Left lung (tissue), 14 donors: ENCODE results near the gene NOTCH1. TPM values are rescaled to one million over a fixed set of nuclear protein-coding genes. Genes with fewer than 3 reads are reported as not detected.

Source experiments
- ATAC-seq: fragments of 200-7000 bp; cut with Tn5 transposase; one replicate; pipeline ENCODE4 v1.9.1; 2020; ENCODE audit warnings: moderate library complexity
- DNase-seq, 4 donors: peaks; one replicate each; pipeline ENCODE4 v3.0.0-alpha.2; 2013 to 2020
- H3K27ac ChIP-seq, 2 donors: fragments of 200-600 bp; sonication (generic) in 1 of 2; one replicate each; pipeline versions ENCODE4 v1.5.0 to v1.8.0; 2020 to 2021
- H3K27me3 ChIP-seq, 2 donors: fragments of 200-600 bp; sonication (generic) in 1 of 2; one replicate each; pipeline versions ENCODE4 v1.5.0 to v1.8.0; 2020 to 2021
- H3K36me3 ChIP-seq, 2 donors: fragments of 200-600 bp; sonication (generic) in 1 of 2; one replicate each; pipeline versions ENCODE4 v1.5.0 to v1.8.0; 2020 to 2021
- H3K4me1 ChIP-seq, 2 donors: fragments of 200-600 bp; one replicate each; pipeline ENCODE4 v1.8.0; 2021
- H3K4me3 ChIP-seq, 2 donors: fragments of 200-600 bp; sonication (generic) in 1 of 2; one replicate each; pipeline versions ENCODE4 v1.5.0 to v1.8.0; 2020 to 2021; ENCODE audit warnings: mild to moderate bottlenecking in 1 of 2
- H3K9me3 ChIP-seq, 2 donors: fragments of 200-600 bp; sonication (generic) in 1 of 2; one replicate each; pipeline versions ENCODE4 v1.5.0 to v1.8.0; 2020 to 2021
- intact Hi-C, 2 donors: fragments of 100-400 bp; cut with DNase I; formaldehyde crosslinking; loops; one replicate each; pipeline versions ENCODE4 v1.11.2 to v1.14.2; 2022
- long read RNA-seq, 12 donors: library from polyadenylated mRNA in 2 of 12; unstranded in 2 of 12; transcript quantifications; one replicate each; pipeline ENCODE4 v2.0.0 and lab custom pipeline, GENCODE V29; 2019 to 2026
- polyA plus RNA-seq, 6 donors: library from polyadenylated mRNA; unstranded; fragments of 120-200 nt; gene quantifications; one replicate each; pipeline ENCODE4 v1.2.1, GENCODE V29; 2013; ENCODE audit not compliant: insufficient read length in 6 of 6
- total RNA-seq, 2 donors: library from RNA; stranded (reverse); fragmentation: NEBNext Ultra II Directional; extraction: Animal tissue kit (Norgen Biotek cat#: 25700); gene quantifications; one replicate each; pipeline ENCODE4 v1.2.1, GENCODE V29; 2021
- TF ChIP-seq, protein P1 (sequence below), 2 donors: fragments of 200-600 bp; sonication (generic) in 1 of 2; IDR thresholded peaks; one replicate each; pipeline versions ENCODE4 v1.5.0 to v1.8.0; 2021; ENCODE audit warnings: antibody characterized with exemption in 2 of 2
- donor health status: DM: no; HTN: yes; CAD: no.
- donor health status: DM: no; HTN: no; CAD: no.

Gene NOTCH1
- total RNA-seq (100 to 1,000 TPM in 1 of 2 donors, 10 to 100 TPM in 1; 65.1 to 102 TPM), polyA plus RNA-seq (10 to 100 TPM; 21.7 to 41.7 (median 30.4) TPM)
- long read RNA-seq, donor 1 = 0 reads
- long read RNA-seq, donor 2 = 0 reads
- long read RNA-seq, donor 3 = 0 reads
- long read RNA-seq, donor 4, partial matches to known transcripts = 1 of 4 reads
- long read RNA-seq, donor 4, other reads (novel, unspliced or antisense) = 3 of 4 reads
- long read RNA-seq, donor 5 = 0 reads
- long read RNA-seq, donor 6 = 0 reads
- long read RNA-seq, donor 7, partial matches to known transcripts = 229 of 274 reads
- long read RNA-seq, donor 7, other reads (novel, unspliced or antisense) = 45 of 274 reads
- long read RNA-seq, donor 8 = 0 reads
- long read RNA-seq, donor 9 = 0 reads
- long read RNA-seq, donor 10, partial matches to known transcripts = 0 of 1 reads
- long read RNA-seq, donor 10, other reads (novel, unspliced or antisense) = 1 of 1 reads
- long read RNA-seq, donor 11, full-length matches to known transcripts = 1 of 1 reads
- long read RNA-seq, donor 11, partial matches to known transcripts = 0 of 1 reads
- long read RNA-seq, donor 11, other reads (novel, unspliced or antisense) = 0 of 1 reads
- long read RNA-seq, donor 12, partial matches to known transcripts = 215 of 308 reads
- long read RNA-seq, donor 12, other reads (novel, unspliced or antisense) = 93 of 308 reads

GRCh38 chr9:136545965-136546696 is at the start of gene NOTCH1:
NOTCH1 (minus strand) TSS chr9:136546048; CDS start chr9:136545786, 262 bp downstream.
- peak; percentile 86 to 99 (median 94) for DNase-seq
- intact Hi-C loops = loop anchor here in 1 of 2 donors (10.0 kb wide), 1 partner anchor 69 kb away; no protein-coding TSS in a partner anchor
- H3K4me1 ChIP-seq = peaks cover 35 to 73% of the 10 kb centered on the region in 2 donors
- H3K9me3 ChIP-seq = no peaks in the 10 kb centered on the region
- H3K27ac ChIP-seq = peak within 1 kb of the TSS; percentile 98 to 99
- H3K27me3 ChIP-seq = no peaks in the 10 kb centered on the region
- peak; percentile 86 for ATAC-seq
- H3K4me3 ChIP-seq = peak within 1 kb of the TSS; percentile 78 to 96
- H3K36me3 ChIP-seq = peaks cover 0 to 30% of the 10 kb centered on the region in 2 donors
- TF ChIP-seq, protein P1, sequence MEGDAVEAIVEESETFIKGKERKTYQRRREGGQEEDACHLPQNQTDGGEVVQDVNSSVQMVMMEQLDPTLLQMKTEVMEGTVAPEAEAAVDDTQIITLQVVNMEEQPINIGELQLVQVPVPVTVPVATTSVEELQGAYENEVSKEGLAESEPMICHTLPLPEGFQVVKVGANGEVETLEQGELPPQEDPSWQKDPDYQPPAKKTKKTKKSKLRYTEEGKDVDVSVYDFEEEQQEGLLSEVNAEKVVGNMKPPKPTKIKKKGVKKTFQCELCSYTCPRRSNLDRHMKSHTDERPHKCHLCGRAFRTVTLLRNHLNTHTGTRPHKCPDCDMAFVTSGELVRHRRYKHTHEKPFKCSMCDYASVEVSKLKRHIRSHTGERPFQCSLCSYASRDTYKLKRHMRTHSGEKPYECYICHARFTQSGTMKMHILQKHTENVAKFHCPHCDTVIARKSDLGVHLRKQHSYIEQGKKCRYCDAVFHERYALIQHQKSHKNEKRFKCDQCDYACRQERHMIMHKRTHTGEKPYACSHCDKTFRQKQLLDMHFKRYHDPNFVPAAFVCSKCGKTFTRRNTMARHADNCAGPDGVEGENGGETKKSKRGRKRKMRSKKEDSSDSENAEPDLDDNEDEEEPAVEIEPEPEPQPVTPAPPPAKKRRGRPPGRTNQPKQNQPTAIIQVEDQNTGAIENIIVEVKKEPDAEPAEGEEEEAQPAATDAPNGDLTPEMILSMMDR (IDR thresholded peaks at IDR 0.05) = no peak

DNA sequence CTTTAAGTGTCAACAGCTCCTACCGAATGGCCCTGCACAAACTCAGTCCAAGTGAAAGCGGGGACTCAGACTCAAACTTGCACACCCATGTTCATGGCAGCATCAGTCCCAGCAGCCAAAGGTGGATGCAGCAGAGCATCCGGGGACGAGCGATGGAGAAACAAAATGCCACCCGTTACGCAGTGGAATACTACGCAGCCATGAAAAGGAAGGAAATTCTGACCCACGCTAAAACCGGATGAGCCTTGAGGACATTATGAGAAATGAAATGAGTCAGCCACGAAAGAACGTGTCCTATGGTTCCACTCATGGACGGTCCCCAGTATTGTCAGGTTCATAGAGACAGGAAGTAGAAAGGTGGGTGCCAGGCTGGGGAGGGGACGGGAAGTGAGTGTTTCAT is 48.6 kb upstream of the NOTCH1 start:
- Histone ChIP-seq H3K27ac (no peak overlapping the region), H3K36me3 (no peaks in the 10 kb centered on the region), H3K9me3 (no peaks in the 10 kb centered on the region), H3K4me3 (no peak overlapping the region), H3K27me3 (peaks cover 0 to 8% of the 10 kb centered on the region in 2 donors), H3K4me1 (peaks cover 8 to 18% of the 10 kb centered on the region in 2 donors)
- DNase-seq (peak in 1 of 4 donors; percentile 22), ATAC-seq (no peak)
- intact Hi-C loops = no loop called here
- TF ChIP-seq, protein P1 (IDR thresholded peaks at IDR 0.05) = no peak

- DNase-seq (no peak), ATAC-seq (no peak)
- TF ChIP-seq, protein P1 (IDR thresholded peaks at IDR 0.05) = no peak
- Histone ChIP-seq H3K36me3 (no peaks in the 10 kb centered on the region), H3K27me3 (no peaks in the 10 kb centered on the region), H3K4me3 (no peak overlapping the region), H3K9me3 (no peaks in the 10 kb centered on the region), H3K27ac (no peak overlapping the region), H3K4me1 (peaks cover 8 to 22% of the 10 kb centered on the region in 2 donors)
- intact Hi-C loops = no loop called here
These were observed 47.7 kb upstream of the NOTCH1 start for GRCh38 chr9:136593581-136593980.

DNA sequence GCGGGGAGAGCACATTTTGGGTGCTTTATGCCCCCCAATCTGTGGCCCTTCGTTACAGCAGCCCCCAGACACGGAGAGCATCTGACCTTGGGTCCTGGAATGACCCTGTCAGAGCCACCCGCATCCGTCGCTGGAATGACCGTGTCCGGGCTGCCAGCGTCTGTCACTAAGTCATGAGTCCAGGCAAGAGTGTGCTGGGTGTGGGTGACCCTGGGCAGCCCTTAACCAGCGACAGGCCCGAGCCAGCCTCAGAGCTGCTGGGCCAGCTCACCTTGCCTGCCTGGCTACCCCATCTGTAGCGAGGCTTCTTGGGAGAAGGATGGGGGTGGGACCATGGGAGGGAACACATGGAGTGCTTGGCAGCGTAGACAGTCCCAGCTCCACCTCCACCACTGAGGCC is 46.8 kb upstream of the NOTCH1 start:
- H3K4me3 ChIP-seq = no peak overlapping the region
- H3K9me3 ChIP-seq = no peaks in the 10 kb centered on the region
- intact Hi-C loops = no loop called here
- ATAC-seq (no peak), DNase-seq (peak in 1 of 4 donors; percentile 65)
- peaks cover 11 to 31% of the 10 kb centered on the region in 2 donors for H3K4me1 ChIP-seq
- H3K27ac ChIP-seq = no peak overlapping the region
- no peaks in the 10 kb centered on the region for H3K36me3 ChIP-seq
- peaks cover 0 to 5% of the 10 kb centered on the region in 2 donors for H3K27me3 ChIP-seq
- TF ChIP-seq, protein P1 (IDR thresholded peaks at IDR 0.05) = no peak
